ENCODE results near the gene MCM3AP. TPM values are rescaled to one million over a fixed set of nuclear protein-coding genes. Genes with fewer than 3 reads are reported as not detected.

Gene MCM3AP
- total and polyA plus RNA-seq, 9 of the 15 experiments (the other 6 are each of a cell fraction or from before 2014, with no cell fraction given): 6.5 to 179 (median 69.6) TPM

- TF ChIP-seq HOMEZ (CRISPR knock-in tag; IDR thresholded peaks at IDR 0.05) (no peak), THRB (CRISPR knock-in tag; conservative IDR thresholded peaks at IDR 0.05) (no peak), PTBP1 (IDR thresholded peaks at IDR 0.05; ENCODE audit: low read depth, low read length) (0 out of 2 replicates have a peak, but pooled peaks have one; percentile 17), TCF7L2 (IDR thresholded peaks at IDR 0.05; ENCODE audit: low read depth, low read length) (no peak), NCOA2 (IDR thresholded peaks at IDR 0.05; ENCODE audit: partially characterized antibody in 2 of 2) (no peak), ZNF121 (CRISPR knock-in tag; conservative IDR thresholded peaks at IDR 0.05) (no peak), AFF4 (CRISPR knock-in tag; IDR thresholded peaks at IDR 0.05) (no peak), DDX20 (tag; IDR thresholded peaks at IDR 0.05; ENCODE audit: low read depth) (no peak), BDP1 (IDR thresholded peaks at IDR 0.05; ENCODE audit: insufficient read depth, insufficient read length) (no peak), ZNF707 (CRISPR knock-in tag; conservative IDR thresholded peaks at IDR 0.05) (no peak), ID3 (CRISPR knock-in tag; IDR thresholded peaks at IDR 0.05) (no peak), ID3 (tag; IDR thresholded peaks at IDR 0.05) (0 out of 2 replicates have a peak, but pooled peaks have one; percentile 21), CTCFL (IDR thresholded peaks at IDR 0.05; ENCODE audit: borderline replicate concordance, insufficient read depth, low read depth, low read length, poor library complexity, severe bottlenecking) (no peak), ADNP (tag; IDR thresholded peaks at IDR 0.05) (no peak)
Observed at GRCh38 chr21:46322351-46323226, 37.2 kb upstream of the MCM3AP start (continued).

Measured in K562 (cell line).